Activated T-cell treated with anti-CD3 and anti-CD28 coated beads, Interleukin-2, amount 50 U/mL, for 48 hours (primary cell): Measurements from ENCODE around the gene HDAC4.

Experiments
- DNase-seq, 2 experiments: peaks; one replicate each; pipeline ENCODE4 v3.0.0-alpha.2; 2020

The HDAC4 gene

DNA sequence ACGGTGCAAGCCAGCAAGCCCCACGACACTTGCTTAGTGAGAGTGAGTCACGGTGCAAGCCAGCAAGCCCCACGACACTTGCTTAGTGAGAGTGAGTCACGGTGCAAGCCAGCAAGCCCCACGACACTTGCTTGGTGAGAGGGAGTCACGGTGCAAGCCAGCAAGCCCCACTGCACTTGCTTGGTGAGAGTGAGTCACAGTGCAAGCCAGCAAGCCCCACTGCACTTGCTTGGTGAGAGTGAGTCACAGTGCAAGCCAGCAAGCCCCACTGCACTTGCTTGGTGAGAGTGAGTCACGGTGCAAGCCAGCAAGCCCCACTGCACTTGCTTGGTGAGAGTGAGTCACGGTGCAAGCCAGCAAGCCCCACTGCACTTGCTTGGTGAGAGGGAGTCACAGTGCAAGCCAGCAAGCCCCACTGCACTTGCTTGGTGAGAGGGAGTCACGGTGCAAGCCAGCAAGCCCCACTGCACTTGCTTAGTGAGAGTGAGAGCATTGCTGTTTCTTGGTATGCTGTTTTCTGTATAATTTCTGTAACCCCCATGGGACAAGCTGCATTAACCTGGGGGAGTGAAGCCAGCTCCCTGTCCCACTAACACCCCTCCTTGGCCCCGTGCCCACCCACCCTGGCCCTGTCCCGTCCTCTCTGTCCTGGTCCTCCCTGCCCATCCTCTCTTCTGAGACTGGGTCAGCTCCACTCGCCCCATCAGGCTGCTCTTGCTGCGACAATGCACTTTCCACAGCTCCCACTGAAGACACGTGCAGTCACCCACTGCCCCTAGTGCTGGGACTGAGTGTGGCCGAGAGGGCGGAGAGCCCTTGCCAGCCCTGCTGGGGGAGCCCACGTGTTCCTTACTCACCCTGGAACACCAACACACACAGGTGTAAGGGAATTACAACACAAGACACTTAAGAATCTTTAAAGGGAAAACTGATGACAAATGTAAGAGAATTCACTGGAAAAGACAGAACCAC lies 331.2 kb downstream of the HDAC4 start:
- peak; percentile 41 to 49 for DNase-seq

DNA sequence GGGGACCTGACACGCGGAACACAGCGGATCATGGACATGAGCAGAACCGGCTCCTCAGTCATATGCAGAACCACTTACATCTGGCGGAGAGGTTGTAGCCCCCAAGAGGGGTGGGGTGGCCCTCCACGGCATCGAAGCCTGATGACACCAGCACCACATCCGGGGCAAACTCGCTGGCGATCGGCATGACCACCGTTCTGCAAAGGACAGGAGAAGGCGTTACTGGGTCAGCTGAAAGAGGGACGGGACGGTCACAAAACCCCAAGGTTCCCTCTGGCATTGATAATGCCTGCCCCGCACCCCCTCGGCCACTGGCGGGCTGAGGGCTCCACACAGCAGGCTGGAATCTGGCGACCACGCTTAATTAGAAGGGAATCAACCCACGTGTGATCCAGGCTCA lies 332.4 kb downstream of the HDAC4 start:
- no peak for DNase-seq

DNA sequence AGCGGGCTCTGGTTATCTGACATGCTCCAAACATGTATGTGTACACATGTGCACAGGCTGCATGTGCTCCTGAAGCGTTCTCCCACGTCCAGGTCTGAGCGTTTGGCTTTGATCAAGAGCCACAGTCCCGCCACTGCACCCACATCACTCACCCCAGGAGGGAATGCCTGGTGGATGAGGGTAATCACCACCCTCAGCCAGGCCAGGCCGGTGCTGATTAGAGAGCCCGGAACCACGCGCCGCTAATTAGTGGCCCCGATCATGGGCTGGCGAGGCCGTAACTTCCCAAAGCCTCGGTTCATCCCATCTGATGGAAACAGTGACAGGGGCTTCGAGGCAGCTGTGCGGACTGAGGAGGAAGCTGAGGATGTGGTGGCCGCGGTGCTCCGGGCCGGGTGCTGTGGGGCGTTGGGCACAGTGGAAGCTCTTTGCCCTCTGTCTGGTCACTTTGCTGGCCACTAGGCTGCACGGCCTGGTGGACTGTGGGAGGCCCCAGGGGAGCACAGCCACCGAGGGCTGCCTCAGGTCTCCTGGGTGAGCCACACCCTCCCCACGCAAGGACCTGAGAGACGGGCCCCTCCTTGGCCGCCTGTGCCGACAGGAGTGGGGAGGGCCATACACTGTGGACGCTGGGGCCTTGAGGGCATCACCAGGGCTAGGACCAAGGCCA lies 333.5 kb downstream of the HDAC4 start:
- no peak for DNase-seq

DNA sequence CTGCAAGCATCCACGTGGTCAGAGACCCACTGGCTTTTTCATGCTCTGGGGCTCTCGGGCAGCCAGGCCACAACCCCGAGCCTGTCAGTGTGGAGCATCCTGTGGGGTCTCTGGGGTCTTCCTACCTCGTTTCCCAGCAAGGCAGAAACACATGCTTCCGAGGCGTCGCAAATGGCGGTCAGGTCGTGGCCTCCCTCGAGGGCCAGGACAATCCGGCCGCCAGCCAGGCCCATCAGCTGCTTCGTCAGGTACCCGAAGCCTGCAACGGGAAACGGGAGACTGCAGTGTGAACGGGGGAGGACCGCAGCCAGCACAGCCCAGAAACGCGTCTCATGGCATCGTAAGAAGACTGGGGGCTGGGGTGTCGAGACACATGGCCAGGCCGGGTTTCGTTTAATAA lies 334.2 kb downstream of the HDAC4 start:
- DNase-seq = no peak

DNA sequence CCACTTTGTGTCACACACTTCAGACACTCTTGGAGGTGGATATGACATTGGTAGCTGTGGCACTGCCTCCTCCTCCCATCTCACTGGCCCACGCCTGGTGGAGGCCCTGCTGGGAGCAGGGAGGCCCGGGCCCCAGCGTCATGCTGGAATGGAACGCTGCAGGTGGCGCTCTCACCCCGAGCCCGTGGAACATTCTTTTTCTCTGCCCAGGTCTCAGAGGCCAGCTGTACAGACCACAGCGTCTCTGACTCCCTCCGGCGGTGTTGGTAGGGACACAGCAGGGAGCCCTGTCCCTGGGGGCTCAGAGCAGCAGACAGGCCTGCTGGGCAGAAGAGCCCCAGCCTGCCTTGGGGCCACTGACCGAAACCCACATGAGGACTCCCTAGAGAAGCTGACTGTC lies 334.9 kb downstream of the HDAC4 start:
- no peak for DNase-seq

DNA sequence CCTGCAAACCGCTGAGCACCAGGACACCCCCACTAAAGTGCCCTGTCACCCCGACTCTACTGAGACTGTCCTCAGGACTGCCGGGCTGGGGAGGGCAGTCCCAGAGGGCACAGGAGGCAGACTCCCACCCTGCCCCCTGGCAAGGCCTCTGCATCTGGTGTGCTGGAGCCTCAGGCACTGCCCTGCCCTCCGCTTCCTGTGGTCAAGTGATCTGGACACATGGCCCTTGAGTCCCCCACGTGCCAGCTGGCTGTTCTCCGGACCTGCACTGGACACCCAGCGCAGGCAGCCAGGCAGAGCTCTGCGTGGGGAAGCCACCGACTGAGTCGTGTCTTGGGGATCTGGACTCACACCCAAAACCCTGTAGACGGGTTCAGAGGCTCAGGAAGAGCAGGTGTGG lies 335.3 kb downstream of the HDAC4 start:
- no peak for DNase-seq

DNA sequence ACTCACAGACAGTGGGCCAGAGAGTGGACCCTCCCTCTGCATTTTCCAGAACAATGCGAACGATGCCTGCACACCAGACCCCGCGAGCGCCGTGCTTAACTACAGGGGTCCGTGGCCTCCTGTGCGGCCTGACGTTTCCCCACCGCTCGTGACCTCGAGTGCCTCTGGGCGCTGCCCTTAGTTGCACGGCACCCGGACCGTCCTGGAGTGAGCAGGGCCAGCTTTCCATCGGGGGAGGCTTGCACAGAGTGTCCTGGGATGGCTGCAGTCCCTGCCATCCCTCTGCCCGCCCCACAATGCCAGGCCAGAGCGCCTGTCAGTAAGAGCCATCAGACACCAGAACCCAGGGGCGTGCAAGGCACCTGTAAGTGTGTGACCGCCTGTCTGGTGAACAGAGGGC lies 335.9 kb downstream of the HDAC4 start:
- no peak for DNase-seq

DNA sequence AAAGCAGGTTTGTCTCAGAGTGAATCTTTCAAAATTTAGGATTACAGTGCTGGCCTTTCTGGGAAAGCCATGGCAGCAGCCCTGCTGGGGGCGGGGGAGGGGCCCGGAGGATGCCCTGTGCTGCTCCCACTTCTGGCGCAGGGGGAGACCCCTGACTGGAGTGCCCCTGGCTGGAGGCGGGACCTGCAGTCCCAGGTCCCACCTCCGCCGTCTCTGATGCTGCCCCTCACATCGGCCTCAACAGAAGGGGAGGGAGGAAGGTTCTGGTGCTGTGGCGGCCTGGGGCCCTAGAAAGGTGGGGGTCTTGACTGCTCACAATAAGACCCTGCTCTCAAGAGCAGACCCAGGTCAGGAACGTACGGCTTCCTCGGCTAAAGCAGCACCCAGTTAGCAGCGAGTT lies 336.6 kb downstream of the HDAC4 start:
- no peak for DNase-seq

DNA sequence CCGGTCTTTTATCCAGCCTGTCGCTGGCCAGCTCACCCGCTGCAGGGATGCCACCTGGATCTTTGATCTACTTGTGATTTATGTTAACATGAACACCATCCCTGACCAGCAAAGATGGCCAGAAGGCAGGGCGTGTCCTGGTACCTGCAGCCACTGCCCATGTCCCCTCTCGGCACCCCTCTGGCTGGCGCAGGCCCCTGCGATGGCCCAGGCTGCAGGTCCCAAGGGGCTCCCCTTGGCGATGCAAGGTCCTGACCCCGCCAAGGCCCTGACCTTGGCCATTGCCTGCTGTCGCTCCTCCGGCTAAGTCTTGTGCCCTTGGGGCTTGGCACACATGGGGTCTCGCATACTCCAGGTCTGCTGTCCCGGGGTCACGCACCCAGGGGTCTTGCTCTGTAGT lies 338.1 kb downstream of the HDAC4 start:
- no peak for DNase-seq

DNA sequence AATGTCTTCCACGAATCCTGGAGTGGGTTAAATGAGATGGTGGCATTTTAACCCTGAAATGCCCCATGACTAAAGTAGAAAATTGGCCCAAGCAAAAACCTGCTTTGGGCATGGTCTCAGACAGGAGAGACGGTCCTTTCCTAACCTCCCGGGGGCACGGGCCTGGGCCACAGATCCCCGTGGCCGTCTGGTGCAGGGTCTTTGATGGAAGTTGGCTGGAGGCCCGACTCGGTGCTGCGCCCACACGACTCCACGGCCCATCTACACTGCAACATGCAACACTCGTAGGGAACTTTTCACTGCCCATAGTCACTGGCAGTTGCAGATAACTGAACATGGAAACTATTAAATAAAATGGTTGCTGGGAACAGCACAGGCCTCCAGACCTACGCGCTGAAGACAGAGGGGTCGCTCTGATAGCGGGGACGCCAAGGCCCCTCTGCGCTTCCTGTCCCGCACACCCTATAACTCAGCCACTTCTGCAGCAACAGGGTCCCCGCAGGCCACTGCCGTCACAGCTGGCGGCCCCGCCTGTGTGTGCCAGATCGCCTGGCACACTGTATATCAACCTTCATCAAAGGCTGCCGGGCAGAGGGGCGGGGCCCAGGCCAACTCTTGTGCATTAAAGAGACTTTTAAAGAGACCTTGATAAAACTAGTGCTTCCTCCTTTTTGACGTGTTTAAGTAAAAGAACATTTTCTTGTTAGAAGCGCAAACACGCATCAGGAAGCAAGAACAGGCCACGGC lies 338.8 kb downstream of the HDAC4 start:
- DNase-seq = no peak

DNA sequence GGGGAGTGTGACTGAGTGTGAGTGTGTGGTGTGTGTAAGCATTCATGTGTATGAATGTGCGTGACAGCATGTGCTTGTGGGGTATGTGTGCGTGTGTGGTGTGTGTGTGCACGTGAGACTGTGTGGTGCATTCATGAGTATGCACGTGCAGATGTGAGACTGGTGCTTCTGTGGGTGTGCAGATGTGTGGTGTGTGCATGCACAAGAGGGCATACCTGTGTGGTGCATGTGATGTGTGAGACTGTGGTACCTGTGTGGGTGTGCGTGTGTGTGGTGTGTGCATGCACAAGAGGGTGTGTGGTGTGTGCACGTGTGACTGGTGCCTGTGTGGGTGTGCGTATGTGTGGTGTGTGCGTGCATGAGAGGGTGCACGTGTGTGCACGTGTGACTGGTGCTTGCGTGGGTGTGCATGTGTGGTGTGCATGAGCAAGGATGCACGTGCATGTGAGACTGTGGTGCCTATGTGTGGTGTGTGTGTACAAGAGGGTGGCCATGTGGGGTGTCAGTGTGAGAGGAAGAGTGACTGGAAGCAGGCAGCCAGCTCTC lies 339.6 kb downstream of the HDAC4 start:
- no peak for DNase-seq

DNA sequence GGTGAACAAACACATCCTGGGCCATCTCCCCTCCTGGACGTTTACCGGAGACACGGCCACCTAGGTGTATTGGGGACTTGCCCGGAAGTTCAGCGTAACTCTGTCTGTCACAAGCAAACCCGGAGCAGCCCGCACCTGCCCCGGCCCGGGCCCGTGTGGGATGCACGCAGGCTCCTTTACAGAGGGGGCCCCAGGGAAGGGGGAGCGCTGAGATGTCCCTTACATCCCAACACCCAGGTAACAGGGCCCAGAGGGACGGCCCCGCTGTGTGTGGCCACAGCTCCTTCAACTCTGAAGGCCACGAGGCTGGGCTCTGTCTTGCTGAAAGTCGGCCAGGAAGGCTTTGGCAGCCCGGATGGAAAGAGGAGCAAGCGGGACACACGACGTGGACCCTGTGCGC lies 340.1 kb downstream of the HDAC4 start:
- DNase-seq = no peak

DNA sequence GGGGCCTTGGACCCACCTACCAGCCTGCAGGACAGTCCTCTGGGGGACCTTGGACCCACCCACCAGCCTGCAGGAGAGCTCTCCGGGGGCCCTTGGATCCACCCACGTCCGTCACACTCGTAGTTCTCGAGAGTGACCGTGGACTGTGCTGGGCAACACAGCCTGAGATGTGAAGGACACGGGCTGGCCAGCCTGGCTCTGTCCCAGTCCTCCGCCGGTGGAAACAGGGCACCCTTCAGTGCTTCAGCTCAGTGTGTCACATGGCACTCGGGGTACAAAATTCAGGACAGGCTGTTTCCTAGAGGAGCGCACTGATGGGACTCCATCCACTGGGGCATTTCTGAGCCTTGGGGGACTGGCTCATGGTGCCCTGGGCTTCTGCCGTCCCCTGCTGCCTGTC lies 341.0 kb downstream of the HDAC4 start:
- no peak for DNase-seq

DNA sequence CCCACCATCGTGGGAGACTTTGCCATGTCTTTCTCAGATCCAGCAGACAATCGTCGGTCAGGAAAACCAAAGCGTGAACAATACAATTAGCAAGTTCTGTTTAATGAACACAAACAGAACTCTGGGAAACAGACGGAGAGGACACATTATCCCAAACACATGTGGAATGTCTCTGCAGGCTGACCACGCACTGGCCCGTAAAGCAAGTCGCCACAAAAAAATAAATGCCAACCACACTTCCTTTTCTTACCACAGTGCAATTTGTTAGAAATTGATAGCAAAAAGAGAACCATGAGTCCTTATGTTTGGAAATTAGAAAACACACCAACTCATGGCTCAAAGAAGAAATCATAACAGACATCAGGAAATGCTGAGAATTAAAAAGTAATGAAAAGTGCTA lies 342.1 kb downstream of the HDAC4 start:
- no peak for DNase-seq

DNA sequence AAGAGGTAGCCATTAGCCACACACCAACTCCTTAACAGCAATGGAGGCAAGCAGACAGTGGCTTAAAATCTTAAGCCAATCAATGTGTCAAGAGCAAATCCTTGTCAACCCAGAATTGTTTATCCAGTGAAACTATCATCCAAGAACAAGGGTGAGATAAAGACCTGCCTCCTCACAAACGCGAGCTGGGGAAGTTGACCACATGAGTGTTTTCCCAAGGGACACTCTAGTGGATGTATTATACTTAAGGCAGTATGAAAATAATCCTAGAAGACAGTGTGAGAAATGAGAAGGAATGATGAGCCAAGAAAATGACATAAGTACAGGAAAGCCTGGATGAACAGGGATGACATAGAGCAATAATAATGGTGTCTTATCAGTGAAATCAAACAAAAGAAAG lies 343.3 kb downstream of the HDAC4 start:
- DNase-seq = no peak

DNA sequence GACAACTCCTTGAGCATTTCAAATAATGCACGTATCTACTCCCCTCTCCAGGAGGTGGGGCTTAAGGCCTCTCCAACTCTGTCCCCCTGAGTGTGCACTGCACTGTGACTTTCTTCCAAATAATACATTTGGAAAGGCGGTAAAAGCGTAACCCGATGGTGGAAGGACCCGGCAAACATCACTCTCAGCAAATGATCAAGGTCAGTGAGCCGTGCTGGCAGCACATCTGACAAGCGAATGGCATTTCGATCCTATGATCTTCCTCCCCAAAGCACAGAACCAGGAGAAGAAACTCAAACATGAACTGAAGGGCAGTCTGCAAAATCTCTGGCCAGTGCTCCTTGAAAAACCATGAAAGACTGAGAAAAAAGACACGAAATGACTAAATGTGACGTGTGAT lies 344.2 kb downstream of the HDAC4 start:
- no peak for DNase-seq

DNA sequence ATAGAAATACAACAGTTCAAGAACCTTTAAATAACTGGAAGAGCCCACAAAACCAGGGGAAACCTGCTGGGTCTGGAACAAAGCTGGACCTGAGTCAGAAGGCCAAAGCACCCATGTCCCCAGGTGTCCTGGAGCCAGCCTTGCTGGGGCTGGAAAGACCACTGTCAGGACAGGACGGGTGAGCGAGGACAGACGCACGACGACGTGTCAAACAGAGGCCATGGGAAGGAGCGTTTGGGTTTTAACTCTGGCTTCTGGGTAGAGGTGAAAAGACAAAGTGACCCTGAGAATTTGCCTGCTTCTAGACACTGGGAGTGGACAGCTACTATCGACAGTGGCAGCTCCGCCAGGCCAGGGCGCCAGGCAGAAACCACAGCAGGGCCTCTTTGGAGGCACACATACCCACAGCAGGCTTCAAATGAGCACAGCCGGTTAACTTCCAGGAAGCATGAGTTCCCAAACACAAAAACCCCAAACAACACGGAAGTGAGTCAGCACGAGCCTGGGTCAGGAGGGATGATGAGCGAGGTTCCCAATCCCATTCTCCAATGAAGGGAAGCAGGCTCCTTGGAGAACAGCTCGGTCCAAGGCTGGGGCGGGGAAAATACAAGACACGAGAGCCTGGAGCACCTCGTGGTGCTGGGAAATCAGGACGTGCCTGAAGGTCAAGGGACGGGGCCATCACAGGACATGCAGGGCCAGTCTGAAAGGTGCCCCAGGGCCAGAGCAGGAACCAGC lies 344.9 kb downstream of the HDAC4 start:
- DNase-seq = no peak

DNA sequence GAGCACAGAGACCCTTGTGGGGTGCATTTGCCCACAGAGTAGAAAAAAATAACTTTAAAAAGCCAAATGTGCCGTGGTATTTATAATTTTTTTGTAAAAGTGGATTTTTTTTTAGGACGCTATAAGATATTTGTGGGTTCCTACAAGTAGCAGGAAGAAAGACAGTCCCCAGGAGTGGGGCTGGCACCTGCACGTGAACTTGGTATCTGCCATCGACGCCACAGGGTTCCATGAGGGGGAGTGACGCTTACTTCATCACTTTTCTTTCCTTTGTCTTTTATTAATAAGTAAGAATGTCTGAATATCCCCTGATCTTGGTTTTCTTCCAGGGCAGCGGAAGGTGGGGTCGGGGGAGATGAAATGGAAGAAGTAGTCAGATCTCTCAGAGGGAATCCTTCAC lies 345.9 kb downstream of the HDAC4 start:
- no peak for DNase-seq

DNA sequence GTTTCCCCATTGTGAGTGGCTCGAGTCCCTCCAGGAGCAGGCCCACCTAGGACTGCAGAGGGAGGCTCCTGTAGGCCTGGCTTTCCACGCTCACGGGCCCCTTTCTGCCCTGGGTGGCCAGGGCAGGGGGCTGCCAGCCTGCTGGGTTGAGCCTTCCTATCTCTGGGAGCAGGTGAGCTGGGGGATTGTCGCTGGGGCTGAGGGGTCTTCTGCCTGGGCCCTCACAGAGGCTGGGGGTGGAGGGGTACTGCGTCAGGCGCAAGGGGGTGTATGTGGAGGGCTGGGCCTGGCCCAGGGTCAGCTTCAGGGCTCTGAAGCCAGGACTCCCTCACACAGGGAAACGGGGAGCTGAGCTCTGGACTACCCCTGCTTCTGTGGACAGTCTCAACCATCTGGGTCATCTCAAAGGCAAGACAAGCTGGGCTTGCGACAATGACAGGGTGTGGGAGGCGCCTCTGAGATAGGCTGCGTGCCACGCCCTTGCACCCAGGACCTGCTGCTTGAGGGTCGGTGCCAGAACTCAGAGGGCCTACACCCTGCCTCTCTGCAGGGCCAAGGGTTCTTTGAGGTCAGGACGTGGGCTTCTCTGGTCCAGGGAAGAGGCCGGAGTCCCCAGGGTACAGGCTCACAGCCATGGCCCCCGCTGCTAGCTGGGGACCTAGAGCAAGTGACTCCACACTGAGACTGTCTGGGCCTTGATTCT lies 346.9 kb downstream of the HDAC4 start:
- DNase-seq = no peak

DNA sequence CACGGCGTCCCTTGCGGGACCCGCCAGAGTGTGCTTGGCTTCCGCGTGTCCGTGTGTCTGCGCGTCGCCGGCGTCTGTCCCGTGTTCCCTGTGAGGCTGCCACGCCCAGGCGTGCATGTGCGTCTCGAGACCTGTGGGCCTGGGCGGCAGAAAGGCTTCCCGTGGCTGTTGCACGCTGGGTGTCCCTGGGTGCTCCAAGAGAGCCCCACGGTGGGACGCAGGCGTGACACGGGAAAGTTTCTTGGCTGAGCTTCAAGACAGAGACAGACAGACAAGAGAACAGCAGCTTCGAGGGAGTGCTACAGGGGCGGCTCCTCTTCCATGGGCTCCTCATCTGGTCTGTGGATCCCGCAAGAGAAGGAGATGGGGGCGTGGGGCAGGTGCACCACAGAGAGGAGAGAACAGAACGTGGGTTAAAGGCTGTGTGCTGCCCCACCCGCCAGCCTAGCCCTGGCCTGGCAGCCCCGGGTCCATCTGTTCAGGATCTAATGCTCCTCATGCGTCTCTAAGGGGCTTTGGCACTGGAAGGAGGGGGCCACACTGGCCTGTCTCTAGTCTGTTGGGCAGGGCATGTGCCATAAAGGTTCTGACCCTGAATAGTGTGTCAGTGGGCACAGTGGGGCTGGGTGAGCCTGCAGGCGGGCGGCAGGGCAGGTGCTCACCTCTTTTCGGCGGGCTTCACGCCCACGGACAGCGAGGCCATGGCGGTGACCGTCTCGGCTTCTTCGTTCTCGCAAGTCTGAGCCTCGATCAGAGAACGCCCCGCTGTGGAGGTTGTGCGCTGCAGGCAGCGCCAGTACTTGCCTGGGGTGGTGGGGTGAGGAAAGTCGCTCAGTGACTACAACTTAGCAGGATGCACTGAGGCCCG lies 347.8 kb downstream of the HDAC4 start:
- no peak for DNase-seq

DNA sequence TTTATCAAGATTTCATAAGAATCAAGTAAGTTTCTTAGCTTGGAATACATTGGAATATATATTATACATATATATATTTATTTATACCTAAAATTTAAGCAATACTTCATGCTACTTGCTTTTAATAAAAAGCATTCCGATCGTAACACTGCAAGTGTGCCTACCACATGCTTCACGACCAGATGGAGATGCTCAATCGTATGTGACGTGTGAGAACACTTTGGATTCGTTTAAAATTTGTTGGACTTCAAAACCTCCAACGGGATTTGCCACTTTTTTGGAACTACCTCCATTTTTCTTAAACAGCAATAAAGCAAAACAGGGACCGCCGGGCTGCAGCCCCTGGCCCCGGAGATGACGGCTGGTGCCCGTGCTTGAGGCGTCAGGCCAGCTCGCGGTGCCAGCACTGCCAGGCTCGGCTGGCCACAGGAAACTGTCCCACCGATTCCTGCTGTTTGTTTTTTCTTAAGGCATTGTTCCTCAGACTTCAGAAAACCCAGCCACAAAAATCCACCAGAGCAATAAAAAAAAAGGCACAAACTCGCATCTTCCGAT lies 348.9 kb downstream of the HDAC4 start:
- DNase-seq = no peak
